ENCODE results near the gene GPC6.

- TF ChIP-seq FOXM1 (IDR thresholded peaks at IDR 0.05; ENCODE audit: borderline replicate concordance) (no peak), L3MBTL2 (conservative IDR thresholded peaks at IDR 0.05) (no peak), ELF4 (IDR thresholded peaks at IDR 0.05) (no peak), SP1 (IDR thresholded peaks at IDR 0.05) (no peak)
These were observed 740.7 kb downstream of the GPC6 start for GRCh38 chr13:93967286-93967685.
